Mucosa of descending colon (tissue), 3 donors: Measurements from ENCODE around the gene MYO1G. TPM values are rescaled to one million over a fixed set of nuclear protein-coding genes. Genes with fewer than 3 reads are reported as not detected.

Experiments used
- ATAC-seq: fragments of 200-7000 bp; cut with Tn5 transposase; one replicate; pipeline ENCODE4 v1.9.1; 2020; ENCODE audit warnings: mild to moderate bottlenecking, moderate library complexity
- DNase-seq, 3 donors: peaks; one replicate each; pipeline ENCODE4 v3.0.0-alpha.2; 2020
- H3K36me3 ChIP-seq: fragments of 200-600 bp; one replicate; pipeline ENCODE4 v1.8.0; 2021; ENCODE audit warnings: low read depth, mild to moderate bottlenecking
- H3K4me1 ChIP-seq: fragments of 200-600 bp; one replicate; pipeline ENCODE4 v1.8.0; 2021; ENCODE audit warnings: low read depth, mild to moderate bottlenecking
- H3K4me3 ChIP-seq: fragments of 200-600 bp; one replicate; pipeline ENCODE4 v1.8.0; 2021; ENCODE audit warnings: mild to moderate bottlenecking
- H3K9me3 ChIP-seq: fragments of 200-600 bp; one replicate; pipeline ENCODE4 v1.8.0; 2021; ENCODE audit warnings: mild to moderate bottlenecking
- CTCF ChIP-seq: fragments of 200-600 bp; IDR thresholded peaks from one replicate; pipeline ENCODE4 v1.8.0; 2022; ENCODE audit warnings: antibody characterized with exemption, mild to moderate bottlenecking
- intact Hi-C, 2 donors: fragments of 100-400 bp; cut with DNase I in 1 of 2; cut with micrococcal nuclease in 1 of 2; formaldehyde crosslinking; loops; one replicate each; pipeline versions ENCODE4 v1.11.0 to v1.11.1; 2022; cut with DNase I, micrococcal nuclease
- total RNA-seq, 3 donors: library from RNA; stranded (reverse); fragmentation: NEBNext Ultra II Directional in 2 of 3; extraction: Animal tissue kit (Norgen Biotek cat#: 25700) in 2 of 3; gene quantifications; one replicate each; pipeline versions ENCODE4 v1.2.1 to v1.2.4, GENCODE V29; 2021 to 2023
- donor health status: DM: no; HTN: no; CAD: no; lungs with moderate emphysema.
- donor health status: DM: no; HTN: no; CAD: no.
- donor health status: DM: no; HTN: yes; CAD: no.

Gene MYO1G
- total RNA-seq, 3 donors from 2014 or later: 3.8 to 6.9 (median 3.9) TPM

DNA sequence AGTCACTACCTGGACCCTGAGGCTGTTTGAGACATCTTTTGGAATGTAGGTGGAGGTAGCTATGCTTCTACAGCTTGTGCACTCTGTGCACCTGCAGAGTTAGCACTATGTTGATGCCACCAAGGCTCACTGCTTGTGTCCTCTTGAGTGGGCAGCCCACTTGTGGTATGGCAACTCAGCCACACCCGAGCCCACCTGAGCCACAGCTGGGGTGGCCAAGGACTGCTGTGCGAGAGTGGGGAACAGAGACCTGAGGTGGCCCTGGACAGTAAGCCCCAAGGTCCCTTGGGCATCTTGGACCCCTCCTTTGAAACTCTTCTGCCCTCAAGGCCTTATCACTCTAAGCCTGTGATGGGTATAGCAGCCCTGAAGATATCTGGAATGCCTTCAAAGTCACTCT, 25.7 kb downstream of the MYO1G start:
- ATAC-seq: no peak
- no peaks in the 10 kb centered on the region for H3K9me3 ChIP-seq
- H3K4me1 ChIP-seq: no peaks in the 10 kb centered on the region
- no peak for TF ChIP-seq CTCF
- intact Hi-C loops: no loop called here
- no peaks in the 10 kb centered on the region for H3K36me3 ChIP-seq
- H3K4me3 ChIP-seq: no peak overlapping the region
- no peak for DNase-seq

DNA sequence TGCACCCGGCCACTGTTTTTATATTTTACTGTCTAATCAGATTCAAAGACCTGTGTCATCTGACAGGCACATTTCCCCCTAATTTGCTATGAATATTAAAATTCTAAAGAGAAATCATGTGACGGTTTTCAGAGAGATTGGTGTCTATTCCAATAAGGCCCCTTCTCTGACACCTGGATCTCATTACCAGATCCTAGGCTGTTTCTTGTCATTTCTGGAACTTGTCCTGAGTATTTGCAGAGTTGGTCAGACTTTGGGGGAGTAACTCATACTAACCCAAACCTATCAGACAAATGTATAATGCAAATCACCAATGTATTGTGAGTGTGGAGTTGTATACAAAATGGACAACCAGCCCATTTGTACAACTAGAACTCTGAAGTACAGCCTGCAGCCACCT, 29.5 kb downstream of the MYO1G start:
- Histone ChIP-seq H3K4me3 (no peak overlapping the region), H3K4me1 (no peaks in the 10 kb centered on the region), H3K9me3 (no peaks in the 10 kb centered on the region), H3K36me3 (no peaks in the 10 kb centered on the region)
- no peak for TF ChIP-seq CTCF
- intact Hi-C loops: no loop called here
- ATAC-seq (no peak), DNase-seq (no peak)

- intact Hi-C loops: no loop called here
- no peak for TF ChIP-seq CTCF
- H3K36me3 ChIP-seq: no peaks in the 10 kb centered on the region
- no peaks in the 10 kb centered on the region for H3K4me1 ChIP-seq
- no peak overlapping the region for H3K4me3 ChIP-seq
- no peak for DNase-seq
- no peak for ATAC-seq
- H3K9me3 ChIP-seq: no peaks in the 10 kb centered on the region
These were observed 33.3 kb downstream of the MYO1G start for GRCh38 chr7:44945479-44945878.

DNA sequence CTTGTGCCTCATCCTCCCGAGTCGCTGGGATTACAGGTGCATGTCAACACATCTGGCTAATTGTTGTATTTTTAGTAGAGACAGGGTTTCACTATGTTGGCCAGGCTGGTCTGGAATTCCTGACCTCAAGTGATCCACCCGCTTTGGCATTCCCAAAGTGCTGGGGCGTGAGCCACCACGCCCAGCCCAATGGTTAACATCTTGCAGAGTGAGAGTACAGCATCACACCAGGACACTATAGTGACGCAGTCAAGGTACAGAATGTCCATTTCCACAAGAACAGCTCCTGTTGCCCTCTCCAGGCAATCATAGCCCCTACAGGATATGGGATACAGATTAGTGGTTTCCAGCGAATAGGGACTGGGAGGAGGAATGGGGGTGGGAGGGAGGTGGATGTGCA, 34.0 kb downstream of the MYO1G start:
- DNase-seq (no peak), ATAC-seq (no peak)
- no peaks in the 10 kb centered on the region for H3K36me3 ChIP-seq
- no peak for TF ChIP-seq CTCF
- H3K4me1 ChIP-seq: no peaks in the 10 kb centered on the region
- intact Hi-C loops: no loop called here
- no peaks in the 10 kb centered on the region for H3K9me3 ChIP-seq
- no peak overlapping the region for H3K4me3 ChIP-seq

DNA sequence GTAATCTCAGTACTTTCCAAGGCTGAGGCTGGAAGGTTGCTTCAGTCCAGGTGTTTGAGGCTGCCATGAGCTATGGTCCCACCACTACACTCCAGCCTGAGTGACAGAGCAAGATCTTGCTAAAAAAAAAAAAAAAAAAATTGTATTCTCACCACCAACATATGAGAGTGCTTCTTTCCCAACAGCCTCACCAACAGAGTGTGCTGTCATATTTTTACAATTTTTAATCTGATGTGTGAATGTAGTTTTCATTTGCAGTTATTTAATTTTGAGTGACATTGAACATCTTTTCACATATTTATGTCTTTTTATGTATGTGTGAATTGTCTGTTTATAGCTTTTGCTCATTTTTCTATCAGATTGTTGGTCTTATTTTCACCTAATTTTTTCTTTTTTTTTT, 35.2 kb downstream of the MYO1G start:
- ATAC-seq: no peak
- intact Hi-C loops: no loop called here

More for the DNA sequence above, 35.2 kb downstream of the MYO1G start:
- H3K9me3 ChIP-seq: no peaks in the 10 kb centered on the region
- DNase-seq: no peak
- no peaks in the 10 kb centered on the region for H3K36me3 ChIP-seq
- TF ChIP-seq CTCF: no peak
- H3K4me1 ChIP-seq: no peaks in the 10 kb centered on the region
- no peak overlapping the region for H3K4me3 ChIP-seq
